8988T (cell line): ENCODE data around the gene PLCB4.

ENCODE experiments used
- DNase-seq: peaks from one replicate; pipeline ENCODE4 v3.0.0; 2011

PLCB4 gene

DNA sequence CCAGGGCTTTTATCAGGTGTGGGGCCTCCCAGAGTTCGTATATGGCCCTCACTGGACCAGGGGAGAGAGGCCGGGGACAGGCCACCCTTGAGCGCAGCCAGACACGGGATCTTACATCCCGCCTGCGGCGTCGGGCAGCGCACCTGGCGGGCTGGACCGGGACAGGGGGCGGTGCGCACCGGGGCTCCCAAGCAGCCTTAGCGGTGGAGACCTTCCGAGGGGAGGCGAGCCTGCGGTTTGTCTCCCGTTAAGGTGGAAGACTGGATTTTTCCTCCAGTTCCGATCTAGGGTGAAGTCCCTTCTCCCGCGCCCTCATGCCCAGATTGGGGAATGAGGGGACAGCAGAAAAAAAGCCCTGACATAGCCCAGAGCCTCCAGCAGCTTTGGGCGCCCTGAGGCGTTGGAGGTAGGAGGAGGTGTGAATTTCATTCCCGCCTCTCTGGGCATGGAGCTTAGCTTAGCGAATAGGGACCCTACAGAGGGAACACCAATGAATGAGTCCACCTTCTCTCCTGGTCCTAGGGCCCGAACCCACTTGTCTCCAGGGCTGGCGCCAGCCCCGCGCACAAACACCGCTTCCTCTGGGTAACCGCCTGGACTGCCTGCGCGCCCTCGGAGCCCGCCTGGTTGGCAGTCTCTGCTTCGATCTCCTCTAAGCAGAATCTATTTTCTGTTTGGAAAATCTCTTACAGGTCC is 438.8 kb downstream of the PLCB4 start:
- DNase-seq = no peak

DNA sequence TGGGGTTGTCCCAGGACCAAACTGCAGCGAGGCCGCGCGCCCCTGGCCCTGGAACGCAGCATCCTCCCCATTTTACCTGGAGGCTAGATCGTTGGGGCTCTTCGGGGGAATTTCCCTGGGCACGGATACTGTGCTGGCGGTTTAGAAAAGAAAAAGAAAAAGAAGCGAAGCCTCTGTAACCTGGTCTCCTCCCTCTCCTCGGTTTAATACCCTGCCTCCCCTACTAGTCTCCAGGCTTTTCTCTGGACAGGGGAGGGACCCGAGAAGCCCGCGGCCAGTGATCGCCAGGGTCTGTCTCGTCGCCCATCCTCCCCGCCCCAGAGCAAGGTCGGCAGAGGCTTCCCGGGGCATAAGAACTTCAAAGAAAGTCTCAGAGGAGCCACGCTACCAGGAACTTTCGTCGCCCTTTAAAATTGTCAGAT is 439.4 kb downstream of the PLCB4 start:
- DNase-seq = no peak

DNA sequence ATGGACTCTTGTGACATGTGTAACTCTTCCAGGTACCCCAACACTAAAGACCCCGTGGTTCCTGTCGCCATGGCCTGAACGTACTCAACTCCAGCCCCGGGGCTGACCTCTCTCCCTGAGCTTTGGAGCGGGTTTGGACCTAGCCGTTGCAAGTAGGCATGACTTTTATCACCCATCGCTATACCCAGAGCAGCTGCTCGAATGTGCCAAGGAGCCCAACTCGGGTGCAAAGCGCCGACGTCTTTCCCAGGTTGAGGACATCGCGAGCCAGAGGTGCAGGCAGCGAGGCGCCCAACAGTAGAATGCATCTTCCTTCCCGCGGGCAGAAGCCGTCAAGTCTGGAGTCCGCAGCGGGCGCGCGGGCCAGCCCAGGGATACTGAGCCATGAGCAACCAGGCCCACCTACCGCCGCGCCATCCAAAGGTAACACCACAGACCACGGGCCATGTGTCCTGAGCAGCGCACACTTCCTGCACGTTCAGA is 439.9 kb downstream of the PLCB4 start:
- DNase-seq = no peak

DNA sequence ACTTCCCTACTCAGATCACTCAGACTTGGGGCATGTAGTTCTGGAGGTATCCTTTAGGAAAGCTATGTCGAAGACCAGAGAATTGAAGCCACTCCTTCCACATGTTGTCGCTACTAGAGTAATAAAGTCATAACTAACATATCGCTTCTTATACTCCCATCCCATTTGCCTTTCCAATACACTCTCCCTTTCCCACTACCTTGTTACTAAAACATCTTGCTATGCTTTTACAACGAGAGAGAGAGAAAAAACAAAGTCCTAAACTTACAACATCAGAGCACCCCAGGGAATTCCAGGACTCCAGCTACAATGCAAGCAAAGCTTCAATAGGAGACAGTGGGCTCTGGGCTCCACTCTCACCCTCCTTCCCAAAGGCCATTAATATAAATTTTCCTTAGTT is 440.4 kb downstream of the PLCB4 start:
- DNase-seq = no peak

DNA sequence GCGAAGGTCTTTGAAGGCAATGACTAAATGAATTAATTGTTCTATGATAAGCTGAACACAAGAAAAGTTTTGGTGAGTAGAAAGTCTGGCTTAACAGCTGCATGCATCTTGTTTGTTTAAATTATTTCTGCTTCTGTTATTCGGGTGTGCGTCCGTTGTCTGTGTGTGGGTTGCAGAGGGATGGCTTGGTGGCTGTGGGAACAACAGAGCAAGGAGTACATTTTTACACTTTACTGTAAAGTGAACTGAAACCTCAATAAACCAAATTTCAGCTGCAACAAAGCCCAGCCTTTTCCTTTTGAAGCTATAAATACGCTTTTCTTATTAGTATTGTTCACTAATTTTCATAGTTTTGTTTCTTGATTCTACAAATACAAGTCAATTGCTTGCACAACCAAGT is 442.0 kb downstream of the PLCB4 start:
- DNase-seq = no peak

DNA sequence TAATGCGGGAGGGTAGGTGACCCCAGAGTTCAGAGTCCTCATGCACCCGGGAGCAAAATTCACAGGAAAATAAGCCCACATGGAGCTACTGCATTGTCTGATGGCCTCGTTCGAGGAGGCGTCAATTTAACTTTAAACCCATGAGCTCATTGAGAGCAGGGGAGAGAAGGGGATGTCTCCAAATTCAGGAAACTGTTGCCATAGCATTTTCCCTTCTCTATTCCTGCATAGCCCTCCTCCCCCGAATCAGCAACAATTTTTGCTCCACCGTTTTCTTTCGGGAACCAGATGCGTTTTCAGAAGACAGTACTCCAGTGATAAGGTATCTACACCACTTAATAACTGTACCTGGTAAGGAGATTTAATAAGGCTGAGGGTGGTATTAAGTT is 445.2 kb downstream of the PLCB4 start:
- DNase-seq = no peak

DNA sequence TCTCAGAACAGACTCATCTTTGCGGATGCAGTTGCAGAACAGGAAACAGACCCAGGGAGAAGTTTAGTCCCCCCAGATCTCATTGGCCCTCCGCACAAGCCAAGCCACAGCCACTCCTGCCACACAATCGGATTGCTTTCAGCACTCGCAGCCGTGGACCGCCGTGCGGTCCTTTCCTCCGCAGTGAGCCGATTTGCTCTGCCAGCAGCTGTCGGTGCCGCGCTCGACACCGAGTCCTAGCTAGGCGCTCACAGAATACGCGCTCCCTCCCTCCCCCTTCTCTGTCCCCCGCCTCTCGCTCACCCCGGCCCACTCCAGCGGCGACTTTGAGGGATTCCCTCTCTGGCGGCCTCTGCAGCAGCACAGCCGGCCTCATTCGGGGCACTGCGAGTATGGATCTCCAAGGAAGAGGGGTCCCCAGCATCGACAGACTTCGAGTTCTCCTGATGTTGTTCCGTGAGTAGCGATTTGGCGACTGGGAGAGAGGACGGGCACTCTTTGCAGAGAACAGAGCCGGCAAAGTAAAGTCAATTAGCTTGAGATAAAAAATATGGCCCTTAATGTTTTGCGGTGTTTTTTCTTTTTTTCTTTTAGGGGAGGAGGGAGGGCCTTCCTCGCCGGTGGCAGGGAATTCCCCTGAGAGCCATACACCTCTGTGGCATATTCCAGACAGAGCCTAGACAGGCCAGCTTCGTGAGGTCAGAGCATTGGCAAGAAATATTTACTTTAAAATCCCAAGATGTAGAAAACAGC is 445.8 kb downstream of the PLCB4 start, which contains the start of gene LAMP5:
Gene LAMP5 (plus strand): TSS at position 130 of the 753 bp plus-strand sequence. CDS start 263 bp downstream, at position 393.
- no peak for DNase-seq

DNA sequence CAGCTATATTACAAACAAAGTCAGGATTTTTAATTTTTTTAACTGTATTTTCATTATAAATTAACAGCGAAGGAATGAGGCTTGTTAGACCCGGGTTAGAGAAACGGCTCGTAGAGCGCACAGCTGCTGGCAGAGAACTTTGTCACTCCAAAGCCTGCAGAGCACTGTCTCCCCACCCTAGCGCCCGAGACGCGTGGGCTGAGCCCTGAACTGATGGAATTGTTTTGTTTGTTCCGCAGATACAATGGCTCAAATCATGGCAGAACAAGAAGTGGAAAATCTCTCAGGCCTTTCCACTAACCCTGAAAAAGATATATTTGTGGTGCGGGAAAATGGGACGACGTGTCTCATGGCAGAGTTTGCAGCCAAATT is 446.3 kb downstream of the PLCB4 start:
- DNase-seq = no peak

DNA sequence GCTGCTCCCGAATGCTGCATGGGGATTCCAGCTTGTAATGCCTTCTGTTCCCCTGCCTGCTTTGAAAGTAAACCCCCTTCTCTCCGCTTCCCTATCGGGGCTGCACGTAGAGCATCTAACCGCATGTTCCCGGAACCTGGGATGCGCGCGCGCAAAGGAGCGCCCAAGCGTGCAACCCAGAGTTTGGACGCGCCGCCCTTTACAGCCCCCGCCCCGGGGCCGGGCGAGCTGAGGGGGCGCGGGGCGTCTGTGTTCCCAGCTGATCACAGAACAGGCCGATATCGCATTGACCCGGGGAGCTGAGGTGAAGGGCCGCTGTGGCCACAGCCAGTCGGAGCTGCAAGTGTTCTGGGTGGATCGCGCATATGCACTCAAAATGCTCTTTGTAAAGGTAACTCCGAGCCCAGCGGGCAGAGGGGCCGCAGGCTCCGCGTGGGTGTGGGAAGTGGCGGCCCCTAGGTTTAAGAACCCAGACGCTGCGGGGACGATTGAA is 446.9 kb downstream of the PLCB4 start:
- no peak for DNase-seq

DNA sequence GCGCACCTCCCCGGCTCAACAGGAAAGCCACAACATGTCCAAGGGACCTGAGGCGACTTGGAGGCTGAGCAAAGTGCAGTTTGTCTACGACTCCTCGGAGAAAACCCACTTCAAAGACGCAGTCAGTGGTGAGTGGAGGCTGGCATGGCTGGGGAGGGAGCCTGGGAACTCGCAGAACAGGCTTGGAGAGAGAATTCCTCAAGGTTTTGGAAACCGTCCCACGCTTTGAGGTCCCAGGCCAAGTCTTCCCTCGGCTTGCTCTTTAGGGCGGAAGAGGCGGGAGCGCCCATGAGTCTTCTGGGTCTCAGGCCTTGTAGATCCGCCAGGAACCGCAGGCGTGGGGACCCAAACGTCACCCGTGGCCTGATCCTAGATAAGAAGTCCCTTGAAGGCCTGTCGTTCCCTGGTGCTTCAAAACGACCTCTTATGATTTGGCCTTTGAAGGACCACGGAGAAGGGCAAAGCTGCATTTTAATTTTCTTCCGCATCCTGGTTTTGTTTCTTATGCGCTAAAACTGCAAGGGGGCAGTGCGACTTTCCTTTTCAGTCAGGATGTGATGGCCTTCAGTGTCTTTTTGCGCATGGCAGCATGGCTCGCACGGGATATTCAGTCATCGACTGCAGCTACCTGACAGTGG is 447.5 kb downstream of the PLCB4 start:
- DNase-seq = no peak

DNA sequence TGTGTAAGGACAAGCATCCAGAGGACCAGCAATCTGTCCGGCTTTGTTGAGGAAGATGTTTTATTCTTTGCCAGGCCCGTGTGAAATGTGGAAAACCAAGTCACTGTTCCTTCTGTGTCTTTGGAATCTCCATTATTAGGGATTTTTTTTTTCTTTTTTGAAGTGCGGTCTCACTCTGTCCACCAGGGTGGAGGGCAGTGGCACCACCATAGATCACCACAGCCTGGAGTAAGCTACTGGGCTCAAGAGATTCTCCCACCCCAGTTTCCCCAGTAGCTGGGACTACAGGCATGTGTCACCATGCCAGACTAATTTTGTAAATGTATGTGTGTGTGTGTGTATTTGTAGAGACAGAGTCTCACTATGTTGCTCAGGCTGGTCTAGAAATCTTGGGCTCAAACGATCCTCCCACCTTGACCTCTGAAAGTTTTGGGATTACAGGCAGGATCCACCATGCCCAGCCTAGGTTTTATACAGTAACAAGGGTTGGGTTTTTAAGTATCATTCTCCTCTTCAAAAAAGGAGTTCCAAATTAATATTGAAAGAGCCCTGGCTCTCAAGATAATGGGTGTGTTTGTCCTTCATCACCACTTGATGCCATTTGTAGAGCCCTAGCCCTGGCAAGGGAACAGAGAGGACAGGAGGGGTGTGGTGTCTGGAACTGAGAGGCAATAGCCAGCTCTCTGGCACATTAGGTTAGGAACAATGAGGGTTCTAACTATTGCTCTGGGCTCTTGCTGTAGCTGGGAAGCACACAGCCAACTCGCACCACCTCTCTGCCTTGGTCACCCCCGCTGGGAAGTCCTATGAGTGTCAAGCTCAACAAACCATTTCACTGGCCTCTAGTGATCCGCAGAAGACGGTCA is 448.6 kb downstream of the PLCB4 start:
- no peak for DNase-seq

DNA sequence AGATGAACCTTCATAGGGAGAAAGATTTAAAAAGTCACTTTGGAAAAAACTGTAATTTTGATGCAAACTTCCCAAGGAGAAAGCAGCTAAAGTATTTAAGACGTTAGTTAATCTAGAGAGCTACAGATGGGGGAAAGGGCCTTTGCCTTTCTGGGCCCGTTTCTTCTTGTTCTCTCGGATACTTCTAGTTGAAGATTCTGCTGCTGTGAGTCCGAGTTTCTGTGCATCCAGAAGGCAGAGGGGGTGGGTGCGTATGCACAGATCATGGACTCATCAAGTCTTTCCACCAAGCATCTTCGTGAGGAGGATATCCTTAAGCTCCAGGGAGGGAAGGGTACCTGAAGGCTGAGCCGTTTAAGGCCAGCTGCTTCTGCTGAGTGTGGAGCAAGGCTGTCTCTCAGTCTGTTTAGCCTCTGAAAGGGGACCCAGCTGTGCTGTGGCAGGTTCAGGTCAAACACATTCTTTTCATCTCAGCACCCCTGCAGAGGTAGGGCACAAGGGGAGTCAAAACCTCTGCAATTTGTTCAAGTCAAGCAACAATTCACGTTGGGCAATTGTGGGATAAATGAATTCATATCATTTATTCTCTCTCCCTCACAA is 449.8 kb downstream of the PLCB4 start:
- DNase-seq = no peak

DNA sequence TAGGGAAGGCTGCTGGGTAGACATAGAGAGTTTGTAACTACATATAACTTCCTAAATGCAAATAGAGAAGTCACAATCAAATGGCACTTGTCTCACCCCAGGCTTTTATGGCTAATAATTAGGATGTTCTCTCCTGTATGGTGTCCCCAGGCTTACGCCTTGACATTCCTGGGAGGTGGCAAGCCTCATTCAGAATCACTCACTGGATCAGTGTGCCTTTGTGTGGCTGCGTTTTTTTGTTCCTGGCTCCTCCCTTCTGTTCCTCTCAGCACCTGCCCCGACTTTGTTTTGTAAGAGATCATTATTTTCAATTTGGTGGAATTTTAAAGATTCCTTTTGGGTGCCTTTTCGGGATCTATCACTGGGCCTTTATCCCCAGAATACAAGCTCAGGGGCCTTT is 451.2 kb downstream of the PLCB4 start:
- DNase-seq = no peak

DNA sequence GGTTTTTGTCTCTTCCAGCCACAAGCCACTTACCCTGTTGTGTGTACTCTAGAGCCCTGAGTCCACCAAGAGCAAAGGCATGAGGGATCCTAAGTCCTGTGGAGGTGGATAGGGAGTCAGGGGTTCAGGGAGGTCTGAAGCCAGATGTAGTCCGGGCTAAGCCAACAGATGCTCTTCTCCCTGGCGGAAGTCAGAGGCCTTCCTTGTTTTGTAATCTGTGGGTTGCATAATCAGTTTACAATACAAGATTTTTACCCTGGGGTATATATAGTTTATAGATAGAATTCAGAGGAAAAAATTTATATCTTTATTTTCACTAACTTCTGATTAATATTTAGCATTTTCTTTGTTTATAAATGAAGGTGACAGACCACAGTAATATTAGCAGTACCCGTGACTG is 454.7 kb downstream of the PLCB4 start:
- DNase-seq = no peak
